ENCODE measurements around the gene NFKBIB.

GRCh38 chr19:38901683-38902082 lies 1.9 kb downstream of the NFKBIB start:
- TF ChIP-seq CTCF (IDR thresholded peaks at IDR 0.05; ENCODE audit: poor library complexity) (no peak), EZH2 (IDR thresholded peaks at IDR 0.05; ENCODE audit: borderline replicate concordance) (no peak), EZH2phosphoT487 (IDR thresholded peaks at IDR 0.05; ENCODE audit: low read depth, severe bottlenecking, unreplicated experiment) (no peak)

Measured in hepatocyte (in vitro differentiated cells).